Mucosa of gallbladder (tissue), 1 donor: ENCODE measurements around the gene MIPEP. TPM values are rescaled to one million over a fixed set of nuclear protein-coding genes. Genes with fewer than 3 reads are reported as not detected.
"Not testable (repeated sequence)": the region's sequence is repeated elsewhere in the genome, so short reads cannot be mapped to it uniquely, and the experiment has no call there.

ENCODE experiments used
- DNase-seq: peaks from one replicate; pipeline ENCODE4 v3.0.0-alpha.2; 2020; ENCODE audit warnings: low spot score
- total RNA-seq: library from RNA; stranded (reverse); gene quantifications from one replicate; pipeline ENCODE4 v1.2.1, GENCODE V29; 2021
- donor health status: DM: no; HTN: no; CAD: no.

Gene MIPEP
- 25.1 TPM for total RNA-seq

DNA sequence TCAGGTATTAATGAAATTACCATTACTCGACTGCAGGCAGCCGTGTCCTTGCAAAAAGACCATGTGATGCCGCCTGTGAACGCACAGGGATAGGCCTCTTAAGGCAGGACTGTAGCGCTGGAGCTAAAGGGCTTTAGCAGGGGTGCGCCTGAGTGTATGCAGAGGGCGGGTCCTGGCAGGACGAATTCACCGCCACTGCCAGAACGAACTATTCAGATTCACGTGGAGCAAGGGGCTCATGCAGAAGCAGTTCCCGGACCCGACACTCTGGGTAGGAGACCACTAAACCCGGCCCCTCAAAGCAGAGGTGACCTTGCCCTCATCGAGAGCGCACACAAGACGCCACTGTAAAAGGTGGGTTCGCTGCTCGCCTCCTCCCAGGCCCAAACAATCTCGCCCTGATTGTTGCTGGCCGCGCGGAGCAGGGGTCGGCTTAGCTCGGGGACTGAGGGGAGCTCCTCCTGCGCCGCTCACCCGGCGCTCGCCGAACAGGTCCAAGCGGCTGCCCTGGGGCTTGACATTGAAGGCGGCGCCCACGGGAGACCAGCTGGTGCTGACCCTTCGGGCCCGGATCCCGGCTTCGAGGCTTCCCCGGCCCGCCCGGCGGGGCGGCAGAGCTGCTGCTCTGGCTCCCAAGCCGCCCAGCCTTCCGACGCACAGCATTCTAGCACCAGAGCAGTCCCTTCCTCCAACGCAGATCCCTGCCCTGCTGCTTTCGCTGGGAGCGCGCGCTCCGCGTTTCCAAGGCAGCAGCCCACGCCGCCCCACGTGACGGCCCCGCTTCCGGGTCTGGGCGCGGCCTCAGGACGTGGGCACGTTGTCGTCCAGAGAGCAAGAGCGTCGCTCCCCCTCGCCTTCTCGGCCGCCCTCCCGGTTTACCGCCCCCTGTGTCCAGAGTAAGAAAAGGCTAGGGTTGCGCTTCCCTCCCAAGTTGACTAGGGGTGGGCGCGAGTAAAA lies at the start of gene MIPEP:
MIPEP (minus strand) TSS at position 743 of the 957 bp plus-strand sequence; CDS start at position 663, 80 bp downstream.
- peak; percentile 96 for DNase-seq

DNA sequence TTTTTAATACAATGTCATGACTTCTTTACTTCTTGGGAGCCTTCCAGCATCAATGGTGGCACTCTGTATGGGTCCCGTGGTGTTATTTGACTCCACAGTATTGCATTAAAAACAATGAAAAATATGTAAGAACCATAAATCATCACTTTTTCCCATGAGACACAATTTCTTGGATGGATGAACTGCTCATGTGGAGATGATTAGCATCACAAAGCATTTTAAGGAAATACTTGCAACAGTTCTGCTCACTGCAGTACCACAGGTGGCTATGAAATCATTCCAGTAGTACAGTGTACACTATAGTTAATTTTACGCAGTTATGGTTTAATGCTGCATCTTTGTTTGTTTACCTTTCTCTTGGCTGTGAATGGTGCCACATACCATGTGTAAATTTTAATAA lies 45.3 kb upstream of the MIPEP start:
- no peak for DNase-seq

DNA sequence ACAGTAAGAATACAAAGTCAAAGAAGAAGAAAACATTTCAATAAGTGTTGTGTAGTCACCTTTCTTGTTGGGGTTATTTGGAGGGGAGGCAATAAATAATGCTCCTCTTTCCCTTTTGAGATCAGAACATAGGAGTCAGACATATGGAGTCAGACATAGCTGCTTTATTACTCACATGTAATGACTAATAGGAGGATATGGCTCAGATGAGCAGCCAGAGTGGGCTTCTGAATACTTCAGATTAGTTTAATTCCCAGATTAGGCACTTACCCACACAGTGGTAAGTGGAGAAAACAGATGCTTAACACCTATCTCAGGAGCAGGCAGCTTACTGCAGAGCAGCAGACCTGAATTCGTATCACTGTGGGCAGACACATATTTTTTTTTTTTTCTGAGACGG lies 39.8 kb upstream of the MIPEP start:
- no peak for DNase-seq

DNA sequence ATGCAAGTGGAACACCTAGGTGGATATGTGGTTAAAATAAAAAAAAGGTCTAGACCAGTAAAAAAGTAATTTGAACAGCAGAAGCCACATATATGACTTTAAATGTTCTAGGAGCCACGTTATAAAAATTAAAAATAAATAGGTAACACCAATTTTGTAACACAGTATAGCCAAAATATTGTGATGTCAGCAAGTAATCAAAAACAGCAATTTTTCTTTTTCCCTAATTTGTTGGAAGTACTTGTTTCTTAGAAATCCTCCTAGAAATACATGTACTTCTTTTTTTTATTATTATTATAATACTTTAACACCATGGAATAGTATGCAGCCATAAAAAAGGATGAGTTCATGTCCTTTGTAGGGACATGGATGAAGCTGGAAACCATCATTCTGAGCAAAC lies 33.8 kb upstream of the MIPEP start:
- no peak for DNase-seq

DNA sequence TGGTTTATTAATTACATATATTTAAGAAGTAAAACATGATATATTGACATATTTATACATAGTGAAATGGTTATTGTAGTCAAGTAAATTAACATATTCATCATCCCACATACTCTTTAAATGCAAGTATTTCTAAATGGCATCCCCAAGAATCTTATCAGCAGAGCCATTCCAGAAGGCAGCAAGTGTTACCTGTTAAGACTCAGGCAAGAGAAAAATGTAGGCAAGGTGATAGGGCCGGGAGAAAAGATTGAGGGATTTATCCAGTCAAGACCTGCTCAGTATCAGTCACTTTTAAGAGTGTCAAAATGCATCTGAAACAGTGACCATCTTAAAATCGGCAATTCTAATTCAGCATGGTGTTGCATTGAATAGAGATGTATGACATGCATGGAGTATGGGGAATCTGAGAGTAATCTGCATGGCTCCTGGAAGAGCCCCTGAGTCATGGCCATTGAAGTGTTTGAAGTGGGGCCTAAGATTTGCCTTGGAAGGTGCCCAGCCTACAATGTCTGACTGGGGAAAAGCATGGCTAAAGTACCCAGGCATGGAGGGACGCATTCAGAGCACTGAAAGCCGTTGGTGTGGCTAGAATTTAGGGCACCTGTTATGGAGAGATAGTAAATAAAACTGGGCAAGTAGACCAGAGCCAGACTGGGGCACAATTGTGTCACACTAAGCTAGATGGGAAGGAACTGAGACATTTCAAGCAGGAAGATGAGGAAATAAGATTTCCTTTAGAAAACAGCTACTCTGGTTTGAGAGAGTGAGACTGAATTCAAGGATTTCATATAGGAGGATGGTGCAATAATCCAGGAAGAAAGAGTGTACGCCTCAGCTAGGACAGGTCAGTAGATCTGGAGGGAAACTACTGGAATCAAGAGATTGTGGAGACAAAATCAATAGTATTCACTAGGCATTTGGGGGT lies 33.1 kb upstream of the MIPEP start:
- no peak for DNase-seq

DNA sequence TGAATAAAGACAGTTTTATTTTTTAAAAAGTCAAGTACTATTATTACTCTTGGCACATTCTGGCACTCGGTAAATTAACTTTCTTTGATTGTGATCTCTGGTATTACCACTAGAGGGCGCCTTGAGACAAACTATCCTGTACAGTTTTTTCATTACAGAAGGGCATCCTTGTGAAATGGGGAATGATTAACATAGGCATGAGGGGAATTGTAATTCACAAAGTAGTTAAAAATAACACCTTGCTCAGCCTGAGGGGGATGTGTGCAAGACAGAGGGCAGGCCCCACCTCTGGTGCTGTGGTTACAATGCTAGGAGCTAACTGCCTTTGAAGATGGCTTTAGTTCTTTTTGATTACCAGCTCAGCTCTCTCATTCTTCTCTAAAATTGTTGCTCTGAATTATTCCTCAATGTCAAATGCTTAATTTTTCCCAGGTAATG lies 32.3 kb upstream of the MIPEP start:
- no peak for DNase-seq

DNA sequence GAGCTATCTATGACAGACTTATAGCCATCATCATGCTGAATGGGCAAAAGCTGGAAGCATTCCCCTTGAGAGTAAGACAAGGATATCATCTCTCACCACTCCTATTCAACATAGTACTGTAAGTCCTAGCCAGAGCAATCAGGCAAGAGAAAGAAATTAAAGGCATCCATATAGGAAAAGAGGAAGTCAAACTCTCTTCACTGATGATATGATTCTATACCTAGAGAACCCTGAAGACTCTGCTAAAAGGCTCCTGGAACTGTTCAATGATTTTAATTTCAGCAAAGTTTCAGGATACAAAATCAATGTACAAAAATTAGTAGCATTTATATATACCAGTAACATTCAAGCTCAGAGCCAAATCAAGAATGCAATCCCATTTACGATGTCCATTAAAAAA lies 29.8 kb upstream of the MIPEP start:
- no peak for DNase-seq

DNA sequence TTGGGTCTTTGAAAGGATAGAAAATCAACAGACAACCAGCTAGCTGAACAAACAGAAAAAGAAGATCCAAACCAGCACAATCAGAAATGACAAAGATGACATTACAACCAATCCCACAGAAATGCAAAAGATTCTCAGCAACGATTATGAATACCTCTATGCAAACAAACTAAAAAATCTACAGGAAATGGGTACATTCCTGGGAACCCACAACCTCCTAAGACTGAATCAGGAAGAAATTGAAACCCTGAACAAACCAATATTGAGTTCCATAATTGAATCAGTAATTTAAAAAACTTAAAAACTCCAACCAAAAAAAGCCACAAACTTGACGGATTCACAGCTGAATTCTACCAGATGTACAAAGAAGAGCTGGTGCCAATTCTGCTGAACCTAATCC lies 29.0 kb upstream of the MIPEP start:
- no peak for DNase-seq

DNA sequence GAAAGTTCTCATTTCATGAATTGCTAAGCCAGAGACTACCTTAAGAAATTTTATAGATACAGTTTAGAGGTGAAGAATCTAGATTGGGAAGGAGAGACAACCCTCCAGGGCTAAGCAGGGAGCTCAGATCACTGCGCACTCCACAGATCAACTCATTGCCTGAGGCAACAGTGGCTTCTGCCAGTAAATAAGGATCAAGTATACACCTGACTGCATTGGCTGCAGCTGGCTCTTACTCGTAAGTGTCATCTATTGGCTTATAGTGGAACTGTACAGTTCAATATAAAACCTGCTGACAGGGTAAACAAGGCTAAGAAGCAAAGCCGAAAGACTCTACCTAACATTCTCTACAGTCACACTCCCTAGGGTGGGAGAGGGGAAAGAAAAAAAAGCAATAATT lies 26.1 kb upstream of the MIPEP start:
- DNase-seq: no peak

DNA sequence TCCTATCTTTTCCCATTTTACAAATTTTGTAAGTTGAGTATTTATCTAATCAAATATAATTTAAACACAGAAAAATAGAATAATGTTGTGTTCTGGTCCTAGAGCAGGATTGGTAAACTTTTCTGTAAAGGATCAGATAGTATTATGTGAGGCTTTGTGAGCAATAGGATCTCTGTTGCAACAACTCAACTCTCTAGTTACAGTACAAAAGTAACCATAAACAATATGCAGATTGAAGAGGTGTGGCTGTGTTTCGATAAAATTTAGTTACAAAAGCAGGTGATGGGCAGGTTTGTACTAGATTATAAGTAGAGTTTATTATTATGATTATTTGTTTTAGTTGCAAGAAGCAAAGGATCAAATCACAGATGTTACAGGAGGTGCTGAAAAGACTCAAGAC lies 23.3 kb upstream of the MIPEP start:
- DNase-seq: no peak

DNA sequence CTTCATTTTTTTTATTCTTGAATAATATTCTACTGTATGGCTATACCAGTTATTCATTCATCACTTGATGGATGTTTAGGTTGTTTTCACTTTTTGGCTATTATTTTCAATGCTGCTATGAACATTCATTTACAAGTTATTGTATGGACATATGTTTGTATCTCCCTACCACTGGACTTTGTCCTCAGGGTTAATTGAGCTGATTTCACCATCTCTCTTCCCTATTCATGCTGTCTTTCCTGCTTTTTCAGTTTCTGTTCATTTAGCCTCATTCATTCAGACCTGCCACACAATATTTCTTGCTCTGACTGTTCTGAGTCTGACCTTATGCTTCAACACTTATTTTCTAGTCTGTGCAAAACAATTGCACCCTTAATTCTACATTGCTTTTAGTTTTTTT lies 20.4 kb upstream of the MIPEP start:
- no peak for DNase-seq

DNA sequence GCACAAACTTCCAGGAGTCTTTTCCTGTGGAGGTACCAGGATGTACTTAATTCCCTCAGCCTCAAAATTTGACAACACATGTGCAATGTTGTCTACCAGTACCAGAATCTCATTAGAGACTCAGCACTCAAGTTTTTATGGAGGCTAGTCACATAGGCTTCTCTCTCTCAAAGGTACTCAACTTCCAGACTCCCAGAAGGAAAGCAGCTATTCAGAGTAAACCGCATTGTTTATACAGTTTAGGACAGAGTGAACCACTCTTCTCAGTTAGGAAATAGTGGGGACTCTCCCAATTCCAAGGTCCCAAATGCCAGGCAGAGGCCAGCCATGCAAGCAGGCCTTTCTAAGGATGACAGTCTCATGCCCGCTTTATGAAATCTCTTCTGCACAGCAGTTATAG lies 16.6 kb upstream of the MIPEP start:
- no peak for DNase-seq

DNA sequence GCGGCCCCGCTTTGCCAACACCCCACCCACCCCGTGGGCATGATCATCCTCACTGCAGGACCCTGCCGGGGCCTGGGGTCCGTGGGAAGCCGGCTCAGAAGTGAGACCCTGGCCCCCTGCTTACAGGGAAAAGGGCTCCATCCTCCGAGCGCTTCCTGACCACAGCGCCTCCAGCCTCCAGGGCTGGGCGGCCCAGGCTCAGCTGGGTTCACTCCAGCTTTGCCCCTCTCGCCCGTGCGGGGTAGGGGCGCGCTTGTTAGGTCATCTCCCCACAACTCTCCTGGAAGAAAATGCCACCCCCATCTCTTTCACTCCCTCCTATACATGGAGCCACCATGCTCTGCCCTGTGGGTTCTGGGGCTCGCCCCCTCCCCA lies 14.7 kb upstream of the MIPEP start:
- no peak for DNase-seq

DNA sequence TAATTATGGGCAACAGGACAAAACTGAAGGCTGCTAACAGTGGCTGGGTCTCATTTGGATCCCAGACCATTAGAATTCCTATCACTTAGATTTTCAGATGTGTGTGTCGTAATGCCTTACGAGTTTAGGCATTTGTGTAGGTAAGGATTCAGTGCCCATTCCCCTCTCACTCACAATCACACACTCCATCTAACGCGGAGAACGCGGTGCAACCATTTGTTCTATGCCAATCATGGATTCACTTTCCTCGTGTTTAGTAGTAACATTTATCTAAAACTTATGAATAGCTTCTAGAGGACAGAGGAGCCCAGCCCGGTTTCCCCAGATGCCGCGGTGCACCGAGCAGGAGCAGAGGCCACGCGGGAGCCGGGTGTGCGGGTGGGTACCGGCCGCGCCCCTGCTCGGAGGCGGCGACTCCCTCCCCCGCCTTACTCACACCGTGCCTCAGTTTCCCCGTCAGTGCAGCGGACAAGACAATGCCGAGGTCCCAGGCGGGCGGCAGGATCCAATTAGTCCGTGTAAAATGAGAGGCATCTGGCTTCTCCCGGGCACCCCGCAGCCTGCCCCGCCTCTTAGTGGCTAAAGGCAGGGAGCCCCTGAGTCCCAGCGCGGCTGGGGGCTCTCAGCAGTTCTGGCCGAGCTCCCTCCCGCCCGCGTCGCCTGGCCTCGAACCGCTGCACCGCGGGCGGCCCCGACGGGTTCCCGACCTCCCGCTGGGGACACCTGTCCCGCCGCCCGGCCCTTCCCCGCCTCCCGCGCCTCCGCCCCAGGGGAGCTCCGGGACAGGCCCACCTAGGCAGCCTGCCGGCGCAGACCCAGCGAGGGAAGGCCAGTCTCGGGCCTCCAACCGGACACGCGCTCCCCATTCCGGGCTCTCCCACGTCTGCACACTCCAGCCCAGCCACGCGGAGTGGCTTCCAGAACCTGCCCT lies 14.0 kb upstream of the MIPEP start:
- DNase-seq: no peak

DNA sequence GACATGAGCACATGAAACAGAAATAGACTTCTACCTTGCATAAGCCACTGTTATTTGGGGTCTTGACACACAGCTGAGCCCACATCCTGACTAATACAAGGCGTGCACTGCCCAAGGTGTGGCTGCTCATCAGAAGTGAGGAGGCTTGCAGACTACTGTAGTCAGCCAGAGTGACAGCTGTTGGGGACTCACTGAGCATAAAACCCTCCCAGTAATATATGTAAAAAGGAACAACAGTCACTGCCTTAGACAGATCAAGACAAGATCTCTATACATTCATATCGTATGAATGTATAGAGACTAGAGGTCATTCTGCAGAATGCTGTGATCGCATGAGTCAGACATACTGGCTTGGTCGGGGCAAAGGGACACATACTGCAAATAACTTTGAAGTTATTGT lies 12.2 kb upstream of the MIPEP start:
- no peak for DNase-seq

DNA sequence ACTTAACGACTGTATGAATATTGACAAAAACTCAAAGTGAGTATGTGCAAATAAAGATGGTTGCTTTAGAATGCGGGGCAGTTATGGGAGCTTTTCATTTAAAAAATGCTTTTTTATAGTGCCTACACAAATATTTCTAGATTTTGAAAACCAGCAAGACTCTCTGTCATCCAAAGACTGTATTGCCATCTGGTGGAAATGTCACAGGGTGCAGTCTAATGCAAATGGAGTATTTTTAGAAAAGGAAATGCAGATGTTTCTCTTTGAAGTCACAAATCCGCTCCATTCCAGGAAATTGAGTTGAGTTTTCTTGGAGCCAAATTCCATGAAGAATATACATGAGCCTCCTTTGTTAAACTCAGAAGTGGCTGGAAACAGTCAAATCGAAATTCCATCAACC lies 10.4 kb upstream of the MIPEP start:
- DNase-seq: peak; percentile 30

DNA sequence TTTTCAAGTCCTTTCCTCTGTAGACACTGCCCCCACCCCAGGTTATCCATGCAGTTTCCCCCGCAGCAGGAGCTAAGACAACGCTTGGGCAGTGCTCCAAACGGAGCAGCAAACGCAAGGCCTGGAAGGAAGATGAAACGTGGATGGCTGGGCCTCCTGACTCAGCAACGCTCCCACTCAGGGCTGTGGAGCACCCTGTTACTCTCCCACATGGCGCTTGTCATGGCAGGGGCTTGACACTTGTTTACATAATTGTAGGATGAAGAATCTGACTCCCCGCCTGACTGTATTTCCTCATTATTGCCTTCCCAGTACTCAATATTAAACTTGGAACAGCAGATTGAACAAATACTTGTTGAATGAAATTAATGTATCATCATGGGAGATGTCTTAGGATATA lies 8.9 kb upstream of the MIPEP start:
- peak; percentile 31 for DNase-seq

DNA sequence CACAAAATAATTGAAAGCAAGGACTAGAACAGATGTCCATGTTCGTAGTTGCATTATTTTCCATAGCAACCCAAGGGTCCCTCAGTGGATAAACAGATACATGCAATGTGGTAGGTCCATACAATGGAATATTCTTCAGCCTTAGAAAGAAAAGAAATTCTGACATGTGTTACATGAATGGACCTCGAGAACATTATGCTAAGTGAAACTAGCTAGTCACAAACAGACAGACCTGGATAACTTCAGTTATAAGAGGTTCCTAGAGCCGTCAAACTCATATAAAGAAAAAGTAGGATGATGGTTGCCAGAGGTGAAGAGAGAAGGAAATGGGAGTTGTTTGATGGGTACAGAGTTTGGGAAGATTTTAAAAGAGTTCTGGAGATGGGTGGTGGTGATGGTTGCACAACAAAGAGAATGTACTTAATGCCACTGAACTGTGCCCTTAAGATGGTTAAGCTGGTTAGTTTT lies 8.3 kb upstream of the MIPEP start, which contains the start of gene C1QTNF9B:
C1QTNF9B (minus strand) TSS at position 51 of the 468 bp plus-strand sequence.
- DNase-seq: not testable (repeated sequence)

DNA sequence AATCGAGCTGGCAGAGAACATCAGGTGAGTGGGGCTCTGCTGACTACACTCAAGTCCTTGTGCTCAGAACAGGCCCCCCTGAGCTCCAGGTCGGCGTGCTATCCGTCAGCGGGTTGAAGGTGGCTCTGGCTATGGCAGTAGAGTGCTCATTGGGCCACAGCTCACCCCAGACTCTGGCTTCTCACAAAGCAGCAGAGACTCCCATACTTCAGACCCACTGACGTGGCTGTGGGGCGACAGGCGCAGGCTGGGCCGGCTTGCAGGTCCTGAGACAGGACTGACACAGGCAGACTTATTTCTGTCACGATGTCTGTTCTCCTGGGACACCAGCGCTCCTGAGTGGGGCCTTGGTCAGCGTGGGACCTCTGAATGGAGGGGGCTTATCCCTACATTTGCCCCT lies 5.5 kb upstream of the MIPEP start:
- DNase-seq: not testable (repeated sequence)

DNA sequence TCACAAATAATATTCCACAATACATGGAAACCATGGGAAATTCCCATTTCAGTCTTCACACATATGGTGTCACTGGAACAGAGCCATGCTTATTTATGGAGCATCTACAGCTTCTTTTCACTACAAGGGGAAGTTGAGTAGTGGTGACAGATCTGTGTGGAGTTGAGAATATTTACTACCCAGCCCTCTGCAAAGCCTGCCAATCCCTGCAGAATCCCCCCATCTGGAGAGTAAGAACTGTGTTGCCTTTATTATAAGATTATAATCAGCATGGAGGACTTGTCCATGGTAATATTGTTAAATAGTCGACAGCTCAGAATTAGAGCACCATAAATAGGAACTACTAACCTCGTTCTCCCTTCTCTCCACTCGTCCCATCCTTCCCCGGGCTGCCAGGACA lies 4.6 kb upstream of the MIPEP start:
- DNase-seq: not testable (repeated sequence)
